Fibroblast of pulmonary artery (primary cell): ENCODE measurements around the gene SETBP1.

Source experiments
- DNase-seq: peaks from one replicate; pipeline ENCODE4 v3.0.0-alpha.2; 2010; ENCODE audit warnings: low read depth
- H3K4me3 ChIP-seq: replicated peaks from 2 replicates; pipeline ENCODE4 v1.5.1; 2011; ENCODE audit warnings: low read depth, mild to moderate bottlenecking, control low read depth, low read length, moderate library complexity
- TF ChIP-seq, protein P1 (sequence below): IDR thresholded peaks from 2 replicates; pipeline ENCODE4 v1.5.1; 2011; ENCODE audit warnings: mild to moderate bottlenecking, control low read depth, low read length, inconsistent platforms; ENCODE audit errors: missing control alignments

SETBP1 gene

DNA sequence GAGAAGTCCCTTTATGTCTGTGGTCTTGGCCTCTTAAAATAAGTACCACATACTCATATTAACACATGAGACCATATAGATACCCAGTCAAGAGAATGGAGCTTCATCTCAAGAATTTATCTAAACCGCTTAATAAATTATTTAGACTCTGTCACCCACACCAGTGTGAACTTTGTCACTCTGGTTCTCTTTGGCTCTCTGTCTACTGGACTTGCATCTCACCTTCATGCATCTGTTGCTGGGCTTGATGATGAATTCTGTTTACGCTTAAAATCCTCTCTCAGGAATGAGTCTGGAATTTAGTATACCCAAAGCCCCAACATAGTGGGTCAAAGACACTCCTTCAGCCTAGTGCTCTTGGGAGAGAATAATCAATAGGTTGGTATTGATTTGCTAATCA is 73.9 kb downstream of the SETBP1 start:
- no peak for DNase-seq
- TF ChIP-seq, protein P1, sequence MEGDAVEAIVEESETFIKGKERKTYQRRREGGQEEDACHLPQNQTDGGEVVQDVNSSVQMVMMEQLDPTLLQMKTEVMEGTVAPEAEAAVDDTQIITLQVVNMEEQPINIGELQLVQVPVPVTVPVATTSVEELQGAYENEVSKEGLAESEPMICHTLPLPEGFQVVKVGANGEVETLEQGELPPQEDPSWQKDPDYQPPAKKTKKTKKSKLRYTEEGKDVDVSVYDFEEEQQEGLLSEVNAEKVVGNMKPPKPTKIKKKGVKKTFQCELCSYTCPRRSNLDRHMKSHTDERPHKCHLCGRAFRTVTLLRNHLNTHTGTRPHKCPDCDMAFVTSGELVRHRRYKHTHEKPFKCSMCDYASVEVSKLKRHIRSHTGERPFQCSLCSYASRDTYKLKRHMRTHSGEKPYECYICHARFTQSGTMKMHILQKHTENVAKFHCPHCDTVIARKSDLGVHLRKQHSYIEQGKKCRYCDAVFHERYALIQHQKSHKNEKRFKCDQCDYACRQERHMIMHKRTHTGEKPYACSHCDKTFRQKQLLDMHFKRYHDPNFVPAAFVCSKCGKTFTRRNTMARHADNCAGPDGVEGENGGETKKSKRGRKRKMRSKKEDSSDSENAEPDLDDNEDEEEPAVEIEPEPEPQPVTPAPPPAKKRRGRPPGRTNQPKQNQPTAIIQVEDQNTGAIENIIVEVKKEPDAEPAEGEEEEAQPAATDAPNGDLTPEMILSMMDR = no peak
- H3K4me3 ChIP-seq = no peak overlapping the region

DNA sequence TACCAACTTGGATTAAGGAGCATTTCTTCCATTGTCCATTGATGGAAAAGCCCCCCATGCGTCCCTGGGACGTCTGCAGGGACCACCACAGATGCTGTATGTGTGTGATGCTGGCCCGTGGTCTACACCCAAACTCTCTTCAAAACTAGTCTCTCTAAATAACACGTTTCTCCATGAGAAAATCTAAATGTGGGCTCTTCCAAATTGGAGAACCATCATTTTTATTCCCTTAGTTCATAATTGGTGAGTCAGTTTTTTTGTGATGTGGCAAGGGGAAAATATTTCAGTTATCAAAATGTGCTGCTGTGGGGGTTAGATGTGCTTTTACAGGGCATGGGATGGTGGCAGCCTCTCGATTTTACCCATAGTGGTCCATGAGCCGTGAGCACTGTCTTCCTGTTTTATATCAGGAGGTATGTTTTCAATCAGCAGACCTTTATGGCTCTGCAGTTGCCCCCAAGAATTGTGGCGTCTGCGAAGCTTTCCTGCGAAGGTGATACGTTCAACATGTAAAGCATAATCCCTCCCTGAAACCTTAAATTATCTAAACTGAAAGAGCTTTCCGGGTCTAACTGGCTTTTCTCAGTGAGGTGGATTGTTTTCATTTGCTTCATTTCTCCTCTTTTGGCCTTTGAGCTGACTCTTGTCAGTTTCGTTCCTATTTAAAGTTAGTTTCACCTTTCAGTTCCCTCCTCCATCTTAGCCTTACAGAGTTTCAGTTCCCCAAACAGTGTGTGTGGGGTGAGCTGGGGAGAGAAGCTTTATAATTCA is 78.4 kb downstream of the SETBP1 start:
- DNase-seq = no peak
- TF ChIP-seq, protein P1 = no peak
- H3K4me3 ChIP-seq = no peak overlapping the region

DNA sequence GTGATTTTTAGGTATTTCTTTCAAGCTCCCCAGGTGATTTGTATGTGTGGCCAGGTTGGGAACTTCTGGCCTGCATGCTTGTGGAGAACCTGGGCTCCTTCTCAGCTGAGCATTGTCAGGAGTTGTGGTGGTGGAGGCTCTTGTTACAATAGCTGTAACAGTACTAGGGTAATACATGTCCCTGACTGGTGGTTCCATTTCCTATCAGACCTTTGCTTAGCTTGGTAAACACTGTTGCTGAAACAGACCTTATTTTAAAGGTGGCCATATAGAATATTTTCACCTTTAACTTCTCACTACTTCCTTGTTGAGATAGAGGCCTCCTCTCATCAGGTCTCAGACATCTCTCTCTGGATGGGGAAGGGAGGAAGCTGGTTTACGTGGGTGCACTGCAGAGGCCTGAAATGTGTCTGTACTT is 79.2 kb downstream of the SETBP1 start:
- TF ChIP-seq, protein P1 = no peak
- no peak for DNase-seq
- H3K4me3 ChIP-seq = no peak overlapping the region

DNA sequence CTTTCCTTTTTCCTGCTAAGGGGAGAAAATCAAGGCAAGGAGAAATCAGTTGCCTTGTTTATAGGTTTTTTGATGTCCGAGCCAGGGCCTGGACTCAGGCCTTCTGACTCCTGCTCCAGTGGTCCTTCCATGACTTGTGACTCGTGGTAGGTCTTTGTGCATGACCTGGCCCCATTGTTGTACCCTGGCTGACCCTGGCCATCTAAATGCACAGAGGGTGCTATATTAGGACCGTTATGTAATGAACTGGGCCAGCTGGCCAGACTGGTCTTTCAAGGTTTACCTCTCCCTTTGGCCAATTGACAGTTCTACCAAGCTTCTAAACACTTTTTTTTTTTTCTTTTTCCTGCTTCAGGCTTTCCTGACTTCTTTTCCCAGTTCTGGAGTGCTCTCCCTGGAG is 81.1 kb downstream of the SETBP1 start:
- TF ChIP-seq, protein P1 = no peak
- no peak for DNase-seq
- H3K4me3 ChIP-seq = no peak overlapping the region

DNA sequence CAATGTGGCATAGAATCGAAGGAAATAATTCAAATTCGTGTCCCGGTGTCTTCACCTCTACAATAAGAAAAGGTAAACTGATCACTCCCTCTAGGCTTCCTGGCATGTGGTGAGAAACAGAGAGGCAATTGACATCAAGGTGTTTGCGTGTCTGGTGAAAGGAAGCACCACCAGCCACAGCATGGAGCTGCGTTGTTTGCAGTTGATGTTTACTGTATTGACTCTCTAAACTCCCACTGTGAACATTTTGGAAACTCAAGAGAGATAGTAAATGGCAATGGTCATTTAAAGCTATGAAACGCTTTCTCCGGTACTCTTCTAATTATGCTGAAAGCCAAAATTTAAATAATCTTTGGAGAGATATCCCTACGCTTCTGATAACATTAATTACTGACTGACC is 82.6 kb downstream of the SETBP1 start:
- no peak overlapping the region for H3K4me3 ChIP-seq
- TF ChIP-seq, protein P1 = no peak
- no peak for DNase-seq

DNA sequence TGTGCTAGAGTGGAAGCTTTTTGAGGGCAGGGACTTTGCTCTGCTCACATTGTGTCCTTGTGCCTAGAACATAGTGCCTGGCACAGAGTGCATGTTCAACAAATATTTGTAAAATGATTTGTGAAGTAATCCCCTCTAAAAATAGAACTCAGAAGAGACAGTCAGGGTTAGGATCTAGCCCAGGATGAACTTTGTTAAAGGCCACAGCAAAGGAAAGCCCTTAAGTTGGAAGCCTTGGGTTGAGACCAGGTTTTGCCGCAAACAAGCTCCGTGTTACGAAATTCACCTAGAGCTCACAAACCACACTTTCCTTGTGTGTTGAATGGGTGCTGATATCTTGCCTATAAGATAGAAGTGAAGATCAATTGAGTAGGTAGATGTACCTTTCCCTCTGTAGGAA is 84.2 kb downstream of the SETBP1 start:
- no peak overlapping the region for H3K4me3 ChIP-seq
- TF ChIP-seq, protein P1 = no peak
- no peak for DNase-seq

DNA sequence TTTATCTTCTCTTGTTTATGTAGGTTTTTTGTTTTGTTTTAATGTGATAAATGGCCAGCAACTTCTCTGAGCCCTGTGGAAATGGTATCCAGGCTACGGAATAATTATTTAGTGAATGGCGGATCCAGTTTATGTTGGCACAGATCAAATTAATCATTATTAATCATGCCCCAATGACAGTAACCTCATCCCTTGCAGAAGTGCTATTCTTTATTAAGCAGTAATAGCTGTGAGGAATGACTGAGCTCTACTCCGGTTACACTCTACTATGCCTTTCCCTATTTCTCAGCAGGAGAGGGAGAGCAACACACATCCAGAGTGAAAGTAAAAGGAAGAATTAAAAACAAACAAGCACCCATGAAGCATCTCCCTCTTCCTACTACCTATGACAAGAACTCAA is 84.8 kb downstream of the SETBP1 start:
- DNase-seq = no peak
- no peak overlapping the region for H3K4me3 ChIP-seq
- TF ChIP-seq, protein P1 = no peak
